Neural cell (in vitro differentiated cells): ENCODE results near the gene TNIP3. TPM values are rescaled to one million over a fixed set of nuclear protein-coding genes. Genes with fewer than 3 reads are reported as not detected.

Source experiments
- H2AFZ ChIP-seq: fragments of 200-600, 300-800 bp; sonication (generic), shearing (Covaris generic); 2 replicates; pipeline ENCODE4 v1.6.0; 2014; ENCODE audit warnings: low read depth, mild to moderate bottlenecking, antibody characterized with exemption, low read length, moderate library complexity
- H3F3A ChIP-seq: fragments of 200-600 bp; shearing (Covaris generic); 2 replicates; pipeline ENCODE4 v1.6.1; 2016; ENCODE audit warnings: mild to moderate bottlenecking, moderate library complexity, mixed read lengths, antibody characterized with exemption, low read length; ENCODE audit not compliant: insufficient read depth, poor library complexity, severe bottlenecking
- H3K27ac ChIP-seq: fragments of 200-600, 300-800 bp; sonication (generic), shearing (Covaris generic); 2 replicates; pipeline ENCODE4 v1.5.1; 2014; ENCODE audit warnings: mild to moderate bottlenecking, low read length, moderate library complexity
- H3K27me3 ChIP-seq: fragments of 300-800, 200-600 bp; sonication (generic), shearing (Covaris generic); 2 replicates; pipeline ENCODE4 v1.6.0; 2014; ENCODE audit warnings: mild to moderate bottlenecking, low read depth, low read length, moderate library complexity; ENCODE audit not compliant: insufficient read depth
- H3K36me3 ChIP-seq: fragments of 300-800, 200-600 bp; sonication (generic), shearing (Covaris generic); 2 replicates; pipeline ENCODE4 v1.5.1; 2014; ENCODE audit warnings: mild to moderate bottlenecking, antibody characterized with exemption, low read length, moderate library complexity; ENCODE audit not compliant: insufficient read depth
- H3K4me2 ChIP-seq: fragments of 300-800, 200-600 bp; sonication (generic), shearing (Covaris generic); 2 replicates; pipeline ENCODE4 v1.6.0; 2014; ENCODE audit warnings: mild to moderate bottlenecking, low read length
- H3K4me3 ChIP-seq: fragments of 300-800, 200-600 bp; sonication (generic), shearing (Covaris generic); 2 replicates; pipeline ENCODE4 v1.5.1; 2014; ENCODE audit warnings: mild to moderate bottlenecking, low read length, moderate library complexity
- H3K79me2 ChIP-seq: fragments of 200-600 bp; shearing (Covaris generic); replicated peaks from 2 replicates; pipeline ENCODE4 v1.6.0; 2014; ENCODE audit warnings: mild to moderate bottlenecking, low read length, moderate library complexity; ENCODE audit not compliant: insufficient read depth
- H3K9ac ChIP-seq: fragments of 300-800, 200-600 bp; sonication (generic), shearing (Covaris generic); 2 replicates; pipeline ENCODE4 v1.6.1; 2016; ENCODE audit warnings: mild to moderate bottlenecking, low read length, mixed read lengths
- H3K9me2 ChIP-seq: fragments of 200-600 bp; shearing (Covaris generic); 2 replicates; pipeline ENCODE4 v1.6.1; 2016; ENCODE audit warnings: mild to moderate bottlenecking, low read length, mixed read lengths; ENCODE audit not compliant: insufficient read depth
- H3K9me3 ChIP-seq: fragments of 200-600, 300-800 bp; sonication (generic), shearing (Covaris generic); 2 replicates; pipeline ENCODE4 v1.6.1; 2016; ENCODE audit warnings: mild to moderate bottlenecking, mixed run types, low read length, moderate library complexity, mixed read lengths
- H4K20me1 ChIP-seq: fragments of 200-600 bp; shearing (Covaris generic); 2 replicates; pipeline ENCODE4 v1.6.1; 2016; ENCODE audit warnings: mild to moderate bottlenecking, mixed run types; ENCODE audit not compliant: insufficient read depth
- CTCF ChIP-seq: fragments of 450-650 bp; IDR thresholded peaks from 2 replicates; pipeline ENCODE4 v1.5.1; 2014; ENCODE audit warnings: antibody characterized with exemption, mild to moderate bottlenecking, moderate library complexity; ENCODE audit not compliant: poor library complexity, severe bottlenecking
- EP300 ChIP-seq: fragments of 450-650 bp; conservative IDR thresholded peaks from 2 replicates; pipeline ENCODE4 v1.6.1; 2014; ENCODE audit warnings: antibody characterized with exemption, mild to moderate bottlenecking, moderate library complexity; ENCODE audit not compliant: poor library complexity, severe bottlenecking
- EZH2 ChIP-seq: fragments of 200-600, 300-800 bp; shearing (Covaris generic), sonication (generic); IDR thresholded peaks from 2 replicates; pipeline ENCODE4 v1.6.1; 2014; ENCODE audit warnings: antibody characterized with exemption, low read length, borderline replicate concordance, mild to moderate bottlenecking; ENCODE audit not compliant: insufficient read depth, poor library complexity, severe bottlenecking
- MXI1 ChIP-seq: fragments of 450-650 bp; conservative IDR thresholded peaks from 2 replicates; pipeline ENCODE4 v1.6.1; 2014; ENCODE audit warnings: antibody characterized with exemption, mild to moderate bottlenecking; ENCODE audit not compliant: poor library complexity, severe bottlenecking
- POLR2AphosphoS5 ChIP-seq: IDR thresholded peaks from 2 replicates; pipeline ENCODE4 v1.6.1; 2012
- RAD21 ChIP-seq: fragments of 450-650 bp; conservative IDR thresholded peaks from 2 replicates; pipeline ENCODE4 v1.6.1; 2014; ENCODE audit warnings: antibody characterized with exemption, mild to moderate bottlenecking, moderate library complexity
- SMC3 ChIP-seq: fragments of 450-650 bp; conservative IDR thresholded peaks from 2 replicates; pipeline ENCODE4 v1.6.1; 2014; ENCODE audit warnings: antibody characterized with exemption, mild to moderate bottlenecking, moderate library complexity; ENCODE audit not compliant: poor library complexity
- TAF1 ChIP-seq: IDR thresholded peaks from 2 replicates; pipeline ENCODE4 v1.6.1; 2012; ENCODE audit warnings: low read depth
- polyA plus RNA-seq: library from polyadenylated mRNA; depleted of rRNA; stranded (reverse); fragments of >200 nt; gene quantifications from 2 replicates; pipeline ENCODE4 v1.2.3, GENCODE V29; 2014
- TF ChIP-seq, protein P1 (sequence below): IDR thresholded peaks from 2 replicates; pipeline ENCODE4 v1.6.1; 2012; ENCODE audit warnings: borderline replicate concordance

The TNIP3 gene
- polyA plus RNA-seq, 1 donor from 2014 or later = 0.09 TPM

- no peak overlapping the region for H3K27ac ChIP-seq
- no peaks in the 10 kb centered on the region for H3K9me2 ChIP-seq
- TF ChIP-seq POLR2AphosphoS5 (peak; percentile 61), RAD21 (no peak)
- H4K20me1 ChIP-seq = no peaks in the 10 kb centered on the region
- H3K9ac ChIP-seq = no peak overlapping the region
- no peaks in the 10 kb centered on the region for H3F3A ChIP-seq
- no peaks in the 10 kb centered on the region for H3K27me3 ChIP-seq
- no peak overlapping the region for H2AFZ ChIP-seq
- H3K4me2 ChIP-seq = no peak overlapping the region
- H3K36me3 ChIP-seq = no peaks in the 10 kb centered on the region
- H3K9me3 ChIP-seq = no peaks in the 10 kb centered on the region
- no peaks in the 10 kb centered on the region for H3K79me2 ChIP-seq
- H3K4me3 ChIP-seq = no peak overlapping the region
Observed at GRCh38 chr4:121195649-121196048, 31.5 kb upstream of the TNIP3 start.

DNA sequence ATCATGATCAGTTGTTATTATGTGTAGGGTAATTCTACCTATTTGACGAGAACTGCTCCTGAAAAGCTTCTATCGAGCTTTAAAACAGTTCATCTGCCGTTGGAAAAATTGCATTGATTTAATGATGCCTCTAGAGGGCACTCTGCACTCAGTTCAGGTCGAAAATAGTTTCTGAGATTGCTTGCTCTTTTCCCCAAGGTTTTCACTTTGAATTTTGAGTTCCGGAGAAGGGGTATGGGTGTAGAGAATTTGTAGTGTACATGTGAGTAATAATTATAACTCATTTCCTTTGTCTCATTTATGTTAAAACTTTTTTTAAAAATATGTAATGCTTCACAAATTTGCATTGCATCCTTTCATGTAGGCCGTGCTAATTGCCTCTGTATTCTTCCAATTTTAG lies 28.4 kb upstream of the TNIP3 start:
- TF ChIP-seq SMC3 = peak; percentile 86
- TF ChIP-seq POLR2AphosphoS5 = no peak
- peak; percentile 90 for TF ChIP-seq RAD21
- TF ChIP-seq EZH2 = no peak
- TF ChIP-seq CTCF = peak; percentile 89
- H3K9ac ChIP-seq = no peak overlapping the region
- no peak overlapping the region for H3K4me2 ChIP-seq
- no peak overlapping the region for H2AFZ ChIP-seq
- H3K9me3 ChIP-seq = no peaks in the 10 kb centered on the region
- H3K36me3 ChIP-seq = no peaks in the 10 kb centered on the region
- H3F3A ChIP-seq = no peaks in the 10 kb centered on the region
- no peaks in the 10 kb centered on the region for H3K79me2 ChIP-seq
- H4K20me1 ChIP-seq = no peaks in the 10 kb centered on the region
- H3K9me2 ChIP-seq = no peaks in the 10 kb centered on the region
- H3K27me3 ChIP-seq = no peaks in the 10 kb centered on the region
- no peak overlapping the region for H3K27ac ChIP-seq
- H3K4me3 ChIP-seq = no peak overlapping the region

DNA sequence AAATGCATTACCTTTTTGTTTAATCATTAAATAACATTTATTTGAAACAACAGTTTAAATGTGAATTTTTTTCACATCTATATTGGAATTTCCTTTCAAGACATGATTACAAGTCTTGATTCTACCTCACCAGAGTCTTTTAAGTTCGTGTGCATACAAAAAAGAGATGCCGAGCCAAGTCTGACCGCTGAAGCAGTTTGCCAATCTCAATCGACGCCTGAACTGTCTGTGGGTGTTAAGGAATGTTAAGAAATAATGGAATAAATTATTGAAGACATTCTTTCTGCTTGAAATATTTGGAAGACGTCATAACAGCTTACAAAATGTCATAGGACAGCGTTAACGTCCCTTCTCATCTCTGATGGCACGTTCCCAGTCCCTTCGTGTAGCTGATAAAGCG lies 27.9 kb upstream of the TNIP3 start:
- TF ChIP-seq, protein P1, sequence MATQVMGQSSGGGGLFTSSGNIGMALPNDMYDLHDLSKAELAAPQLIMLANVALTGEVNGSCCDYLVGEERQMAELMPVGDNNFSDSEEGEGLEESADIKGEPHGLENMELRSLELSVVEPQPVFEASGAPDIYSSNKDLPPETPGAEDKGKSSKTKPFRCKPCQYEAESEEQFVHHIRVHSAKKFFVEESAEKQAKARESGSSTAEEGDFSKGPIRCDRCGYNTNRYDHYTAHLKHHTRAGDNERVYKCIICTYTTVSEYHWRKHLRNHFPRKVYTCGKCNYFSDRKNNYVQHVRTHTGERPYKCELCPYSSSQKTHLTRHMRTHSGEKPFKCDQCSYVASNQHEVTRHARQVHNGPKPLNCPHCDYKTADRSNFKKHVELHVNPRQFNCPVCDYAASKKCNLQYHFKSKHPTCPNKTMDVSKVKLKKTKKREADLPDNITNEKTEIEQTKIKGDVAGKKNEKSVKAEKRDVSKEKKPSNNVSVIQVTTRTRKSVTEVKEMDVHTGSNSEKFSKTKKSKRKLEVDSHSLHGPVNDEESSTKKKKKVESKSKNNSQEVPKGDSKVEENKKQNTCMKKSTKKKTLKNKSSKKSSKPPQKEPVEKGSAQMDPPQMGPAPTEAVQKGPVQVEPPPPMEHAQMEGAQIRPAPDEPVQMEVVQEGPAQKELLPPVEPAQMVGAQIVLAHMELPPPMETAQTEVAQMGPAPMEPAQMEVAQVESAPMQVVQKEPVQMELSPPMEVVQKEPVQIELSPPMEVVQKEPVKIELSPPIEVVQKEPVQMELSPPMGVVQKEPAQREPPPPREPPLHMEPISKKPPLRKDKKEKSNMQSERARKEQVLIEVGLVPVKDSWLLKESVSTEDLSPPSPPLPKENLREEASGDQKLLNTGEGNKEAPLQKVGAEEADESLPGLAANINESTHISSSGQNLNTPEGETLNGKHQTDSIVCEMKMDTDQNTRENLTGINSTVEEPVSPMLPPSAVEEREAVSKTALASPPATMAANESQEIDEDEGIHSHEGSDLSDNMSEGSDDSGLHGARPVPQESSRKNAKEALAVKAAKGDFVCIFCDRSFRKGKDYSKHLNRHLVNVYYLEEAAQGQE = no peak
- TF ChIP-seq CTCF (no peak), EP300 (no peak), RAD21 (no peak), SMC3 (no peak), TAF1 (no peak), MXI1 (no peak), POLR2AphosphoS5 (no peak), EZH2 (no peak)
- H3K9ac ChIP-seq = no peak overlapping the region
- H3K27ac ChIP-seq = no peak overlapping the region
- no peaks in the 10 kb centered on the region for H3K9me3 ChIP-seq
- no peaks in the 10 kb centered on the region for H3K9me2 ChIP-seq
- no peaks in the 10 kb centered on the region for H3K27me3 ChIP-seq
- no peaks in the 10 kb centered on the region for H4K20me1 ChIP-seq
- no peaks in the 10 kb centered on the region for H3F3A ChIP-seq
- no peak overlapping the region for H3K4me2 ChIP-seq
- no peaks in the 10 kb centered on the region for H3K79me2 ChIP-seq
- H2AFZ ChIP-seq = no peak overlapping the region
- H3K4me3 ChIP-seq = no peak overlapping the region
- no peaks in the 10 kb centered on the region for H3K36me3 ChIP-seq
